IPS DF 6.9 (cell line): ENCODE results near the gene OIP5.
"Not testable (repeated sequence)": the region's sequence is repeated elsewhere in the genome, so short reads cannot be mapped to it uniquely, and the experiment has no call there.

ENCODE experiments used
- DNase-seq: peaks from one replicate; pipeline ENCODE4 v3.0.0-alpha.2; 2013; ENCODE audit warnings: low read depth, low spot score
- H3K27ac ChIP-seq: one replicate; pipeline ENCODE4 v1.5.1; 2013; ENCODE audit warnings: low read length, control low read depth
- H3K27me3 ChIP-seq: 2 replicates; pipeline ENCODE4 v1.6.1; 2013; ENCODE audit warnings: mild to moderate bottlenecking, low read length; ENCODE audit not compliant: control insufficient read depth, insufficient read depth
- H3K36me3 ChIP-seq: 2 replicates; pipeline ENCODE4 v1.6.1; 2013; ENCODE audit warnings: low read length; ENCODE audit not compliant: control insufficient read depth, insufficient read depth
- H3K4me1 ChIP-seq: 2 replicates; pipeline ENCODE4 v1.6.1; 2013; ENCODE audit warnings: low read length; ENCODE audit not compliant: control insufficient read depth, insufficient read depth
- H3K4me3 ChIP-seq: 2 replicates; pipeline ENCODE4 v1.5.1; 2013; ENCODE audit warnings: mild to moderate bottlenecking, low read length
- H3K9me3 ChIP-seq: 2 replicates; pipeline ENCODE4 v1.6.1; 2013; ENCODE audit warnings: low read length, inconsistent platforms; ENCODE audit not compliant: control insufficient read depth, insufficient read depth
- WGBS: extraction: QIAGEN DNeasy Blood & Tissue Kit; methylation state at CpG from one replicate; pipeline ENCODE4 v1.1.7; 2013; ENCODE audit warnings: mixed read lengths, missing lambda C conversion rate; ENCODE audit not compliant: insufficient read length, insufficient coverage; 5-methylcytosine and 5-hydroxymethylcytosine counted together

The OIP5 gene

GRCh38 chr15:41301587-41301986, 30.8 kb downstream of the OIP5 start:
- no peak overlapping the region for H3K4me3 ChIP-seq
- no peaks in the 10 kb centered on the region for H3K9me3 ChIP-seq
- H3K36me3 ChIP-seq: peaks cover 8% of the 10 kb centered on the region; the same call in 1 of the 2 replicates
- no peaks in the 10 kb centered on the region; the same call in 1 of the 2 replicates for H3K4me1 ChIP-seq
- H3K27ac ChIP-seq: no peak overlapping the region
- WGBS: no CpG with 5 or more reads among the region's 1 CpG
- no peak for DNase-seq
- no peaks in the 10 kb centered on the region for H3K27me3 ChIP-seq

GRCh38 chr15:41301139-41301538, 31.3 kb downstream of the OIP5 start:
- WGBS: no CpG with 5 or more reads among the region's 2 CpGs
- DNase-seq, H3K27ac ChIP-seq, H3K4me1 ChIP-seq, H3K4me3 ChIP-seq, H3K9me3 ChIP-seq, H3K27me3 ChIP-seq, H3K36me3 ChIP-seq: not testable (repeated sequence)

- H3K9me3 ChIP-seq: no peaks in the 10 kb centered on the region
- H3K36me3 ChIP-seq: peaks cover 14% of the 10 kb centered on the region; the same call in 1 of the 2 replicates
- DNase-seq: no peak
- H3K4me1 ChIP-seq: no peaks in the 10 kb centered on the region
- H3K27me3 ChIP-seq: no peaks in the 10 kb centered on the region
- H3K4me3 ChIP-seq: no peak overlapping the region
- no CpG with 5 or more reads among the region's 1 CpG for WGBS
- H3K27ac ChIP-seq: no peak overlapping the region
Measured at GRCh38 chr15:41292521-41292920, 39.9 kb downstream of the OIP5 start.

GRCh38 chr15:41291065-41291631, 41.2 kb downstream of the OIP5 start:
- no peaks in the 10 kb centered on the region for H3K27me3 ChIP-seq
- H3K36me3 ChIP-seq: peaks cover 15% of the 10 kb centered on the region; the same call in 1 of the 2 replicates
- WGBS: no CpG with 5 or more reads among the region's 9 CpGs
- DNase-seq: no peak
- H3K27ac ChIP-seq: no peak overlapping the region
- no peak overlapping the region for H3K4me3 ChIP-seq
- H3K4me1 ChIP-seq: no peaks in the 10 kb centered on the region
- no peaks in the 10 kb centered on the region for H3K9me3 ChIP-seq

- no peak overlapping the region for H3K27ac ChIP-seq
- no peaks in the 10 kb centered on the region for H3K4me1 ChIP-seq
- no CpG with 5 or more reads among the region's 2 CpGs for WGBS
- no peak for DNase-seq
- H3K4me3 ChIP-seq: no peak overlapping the region
- no peaks in the 10 kb centered on the region for H3K9me3 ChIP-seq
- H3K36me3 ChIP-seq: peaks cover 15% of the 10 kb centered on the region; the same call in 1 of the 2 replicates
- no peaks in the 10 kb centered on the region for H3K27me3 ChIP-seq
Measured at GRCh38 chr15:41289953-41290352, 42.4 kb downstream of the OIP5 start.

GRCh38 chr15:41288464-41288863, 43.9 kb downstream of the OIP5 start:
- Histone ChIP-seq H3K4me1 (no peaks in the 10 kb centered on the region), H3K36me3 (peaks cover 15% of the 10 kb centered on the region; the same call in 1 of the 2 replicates), H3K27me3 (no peaks in the 10 kb centered on the region), H3K9me3 (no peaks in the 10 kb centered on the region), H3K27ac (no peak overlapping the region), H3K4me3 (no peak overlapping the region)
- no CpG with 5 or more reads among the region's 1 CpG for WGBS
- DNase-seq: no peak

- H3K4me1 ChIP-seq: no peaks in the 10 kb centered on the region; the same call in 1 of the 2 replicates
- no peak for DNase-seq
- WGBS: no CpG with 5 or more reads among the region's 6 CpGs
Measured at GRCh38 chr15:41286665-41287333, 45.6 kb downstream of the OIP5 start.

GRCh38 chr15:41285285-41285684, 47.1 kb downstream of the OIP5 start:
- Histone ChIP-seq H3K9me3 (no peaks in the 10 kb centered on the region), H3K4me3 (peak overlapping the region; percentile 88; the same call in 1 of the 2 replicates), H3K27me3 (no peaks in the 10 kb centered on the region), H3K4me1 (no peaks in the 10 kb centered on the region; the same call in 1 of the 2 replicates), H3K27ac (no peak overlapping the region), H3K36me3 (peaks cover 15% of the 10 kb centered on the region; the same call in 1 of the 2 replicates)
- no CpG with 5 or more reads among the region's 7 CpGs for WGBS
- no peak for DNase-seq

More at GRCh38 chr15:41286665-41287333, 45.6 kb downstream of the OIP5 start:
- Histone ChIP-seq H3K4me3 (no peak overlapping the region), H3K9me3 (no peaks in the 10 kb centered on the region), H3K27me3 (no peaks in the 10 kb centered on the region), H3K36me3 (peaks cover 15% of the 10 kb centered on the region; the same call in 1 of the 2 replicates), H3K27ac (no peak overlapping the region)

- no peaks in the 10 kb centered on the region for H3K9me3 ChIP-seq
- H3K4me3 ChIP-seq: peak overlapping the region; percentile 88
- DNase-seq: no peak
- no peaks in the 10 kb centered on the region; the same call in 1 of the 2 replicates for H3K4me1 ChIP-seq
- peaks cover 15% of the 10 kb centered on the region; the same call in 1 of the 2 replicates for H3K36me3 ChIP-seq
- WGBS: no CpG with 5 or more reads among the region's 20 CpGs
- H3K27me3 ChIP-seq: no peaks in the 10 kb centered on the region
- no peak overlapping the region for H3K27ac ChIP-seq
Measured at GRCh38 chr15:41284427-41285177, 47.8 kb downstream of the OIP5 start.

- no peak overlapping the region for H3K27ac ChIP-seq
- peak; percentile 97 for DNase-seq
- WGBS: no CpG with 5 or more reads among the region's 61 CpGs
- H3K9me3 ChIP-seq: no peaks in the 10 kb centered on the region
- no peaks in the 10 kb centered on the region for H3K27me3 ChIP-seq
- peaks cover 15% of the 10 kb centered on the region; the same call in 1 of the 2 replicates for H3K36me3 ChIP-seq
- H3K4me1 ChIP-seq: no peaks in the 10 kb centered on the region; the same call in 1 of the 2 replicates
- H3K4me3 ChIP-seq: peak overlapping the region; percentile 88
Measured at GRCh38 chr15:41283653-41284426, 48.6 kb downstream of the OIP5 start.
